Esophagus squamous epithelium (tissue), 5 donors: ENCODE measurements around the gene TAF10. TPM values are rescaled to one million over a fixed set of nuclear protein-coding genes. Genes with fewer than 3 reads are reported as not detected.

ENCODE experiments used
- DNase-seq: peaks from one replicate; lab custom pipeline; 2025; lab: John Stamatoyannopoulos, UW
- H3K27ac ChIP-seq, 4 donors: fragments of 200-600 bp; sonication (generic); one replicate each; pipeline ENCODE4 v1.5.1; 2016 to 2019; ENCODE audit warnings: mild to moderate bottlenecking in 1 of 4
- H3K27me3 ChIP-seq, 4 donors: fragments of 200-600 bp; sonication (generic); 1 replicate in 3 of 4; 2 replicates in 1 of 4; pipeline versions ENCODE4 v1.5.1 to v1.6.0; 2017 to 2021; ENCODE audit warnings: antibody characterized with exemption in 1 of 4
- H3K36me3 ChIP-seq, 3 donors: fragments of 200-600 bp; sonication (generic); one replicate each; pipeline ENCODE4 v1.5.1; 2016 to 2019
- H3K4me1 ChIP-seq, 3 donors: fragments of 200-600 bp; sonication (generic); one replicate each; pipeline ENCODE4 v1.5.1; 2017 to 2019
- H3K4me3 ChIP-seq, 4 donors: fragments of 200-600 bp; sonication (generic); 1 replicate in 3 of 4; 2 replicates in 1 of 4; pipeline ENCODE4 v1.5.1; 2016 to 2019; ENCODE audit warnings: mild to moderate bottlenecking in 2 of 4, moderate library complexity in 1 of 4
- H3K9me3 ChIP-seq, 3 donors: fragments of 200-600 bp; sonication (generic); one replicate each; pipeline ENCODE4 v1.5.1; 2016 to 2019
- CTCF ChIP-seq, 6 experiments: fragments of 450-650 bp in 4 of 6; fragments of 200-600 bp in 2 of 6; sonication (generic) in 2 of 6; IDR thresholded peaks; one replicate each; pipeline ENCODE4 v1.5.1; 2016 to 2019; ENCODE audit warnings: antibody characterized with exemption in 6 of 6, mild to moderate bottlenecking in 4 of 6, moderate library complexity in 4 of 6
- POLR2A ChIP-seq, 4 donors: fragments of 450-650 bp; IDR thresholded peaks; one replicate each; pipeline ENCODE4 v1.6.1; 2017; ENCODE audit warnings: antibody characterized with exemption in 4 of 4, mild to moderate bottlenecking in 4 of 4, moderate library complexity in 3 of 4
- WGBS, 2 donors: methylation state at CpG; one replicate each; pipeline ENCODE4 v1.1.5; 2018; 5-methylcytosine and 5-hydroxymethylcytosine counted together
- intact Hi-C: fragments of 100-400 bp; cut with DNase I; formaldehyde crosslinking; loops from one replicate; pipeline ENCODE4 v1.15.0; 2022
- total RNA-seq, 4 donors: library from RNA; depleted of rRNA; stranded (reverse); fragments of >200 nt; gene quantifications; one replicate each; pipeline ENCODE4 v1.1.0, GENCODE V29; 2016
- donor health status: DM: yes; HTN: yes; CAD: no.

The TAF10 gene
- total RNA-seq, 4 donors from 2014 or later: 31.9 to 69.2 (median 48.6) TPM

GRCh38 chr11:6570691-6571427 is 41.2 kb downstream of the TAF10 start:
- H3K27me3 ChIP-seq: no peaks in the 10 kb centered on the region
- H3K4me1 ChIP-seq: peaks cover 0 to 23% (median 4%) of the 10 kb centered on the region in 3 donors
- H3K4me3 ChIP-seq: no peak overlapping the region
- TF ChIP-seq CTCF (IDR thresholded peaks at IDR 0.05) (no peak), POLR2A (IDR thresholded peaks at IDR 0.05) (no peak)
- no peak for DNase-seq
- intact Hi-C loops: no loop called here
- peaks cover 0 to 26% (median 0%) of the 10 kb centered on the region in 3 donors for H3K36me3 ChIP-seq
- no peak overlapping the region for H3K27ac ChIP-seq
- H3K9me3 ChIP-seq: no peaks in the 10 kb centered on the region
- 73 to 82% methylated on average over 15 to 25 of the region's 62 CpGs for WGBS, 2 donors

- Histone ChIP-seq H3K27ac (no peak overlapping the region), H3K36me3 (peaks cover 0 to 26% (median 0%) of the 10 kb centered on the region in 3 donors), H3K27me3 (no peaks in the 10 kb centered on the region), H3K4me1 (peaks cover 0 to 20% (median 4%) of the 10 kb centered on the region in 3 donors), H3K9me3 (no peaks in the 10 kb centered on the region), H3K4me3 (no peak overlapping the region)
- TF ChIP-seq POLR2A (IDR thresholded peaks at IDR 0.05) (no peak), CTCF (IDR thresholded peaks at IDR 0.05) (no peak)
- WGBS, 2 donors: 83 to 86% methylated on average over 3 to 5 of the region's 5 CpGs
- intact Hi-C loops: no loop called here
- DNase-seq: no peak
Measured at GRCh38 chr11:6569706-6570105, 42.3 kb downstream of the TAF10 start.

- no peak overlapping the region for H3K4me3 ChIP-seq
- intact Hi-C loops: no loop called here
- 39 to 60% methylated on average over 3 of the region's 4 CpGs for WGBS, 2 donors
- H3K27ac ChIP-seq: no peak overlapping the region
- no peak for DNase-seq
- peaks cover 0 to 26% (median 0%) of the 10 kb centered on the region in 3 donors for H3K36me3 ChIP-seq
- H3K4me1 ChIP-seq: peaks cover 0 to 20% (median 4%) of the 10 kb centered on the region in 3 donors
- no peaks in the 10 kb centered on the region for H3K27me3 ChIP-seq
- no peak for TF ChIP-seq CTCF (IDR thresholded peaks at IDR 0.05)
- no peak for TF ChIP-seq POLR2A (IDR thresholded peaks at IDR 0.05)
- no peaks in the 10 kb centered on the region for H3K9me3 ChIP-seq
Measured at GRCh38 chr11:6568191-6568918, 43.7 kb downstream of the TAF10 start.

GRCh38 chr11:6567371-6567745 is 44.7 kb downstream of the TAF10 start:
- TF ChIP-seq CTCF (IDR thresholded peaks at IDR 0.05) (no peak), POLR2A (IDR thresholded peaks at IDR 0.05) (no peak)
- H3K27ac ChIP-seq: no peak overlapping the region
- WGBS, 2 donors: 100% methylated on average over 1 of the region's 7 CpGs; no CpG with 5 or more reads in 1 of the 2 donors
- intact Hi-C loops: no loop called here
- H3K36me3 ChIP-seq: peaks cover 0 to 31% (median 0%) of the 10 kb centered on the region in 3 donors
- peaks cover 0 to 20% (median 4%) of the 10 kb centered on the region in 3 donors for H3K4me1 ChIP-seq
- no peak for DNase-seq
- H3K9me3 ChIP-seq: no peaks in the 10 kb centered on the region
- no peak overlapping the region for H3K4me3 ChIP-seq
- H3K27me3 ChIP-seq: no peaks in the 10 kb centered on the region
